Upper lobe of left lung (tissue), 4 donors: ENCODE results near the gene MUS81.

Source experiments
- EP300 ChIP-seq, 4 donors: sonication (generic); formaldehyde crosslinking; IDR thresholded peaks; one replicate each; pipeline ENCODE4 v1.5.1; 2017; ENCODE audit warnings: antibody characterized with exemption in 4 of 4, control low read depth in 2 of 4
- POLR2A ChIP-seq, 4 donors: fragments of 450-650 bp; IDR thresholded peaks; one replicate each; pipeline ENCODE4 v1.5.1; 2016 to 2017; ENCODE audit warnings: antibody characterized with exemption in 4 of 4, mild to moderate bottlenecking in 2 of 4
- TF ChIP-seq, protein P1 (sequence below), 6 experiments: fragments of 450-650 bp in 4 of 6; fragments of 200-600 bp in 2 of 6; sonication (generic) in 2 of 6; IDR thresholded peaks; one replicate each; pipeline ENCODE4 v1.5.1; 2016 to 2019; ENCODE audit warnings: antibody characterized with exemption in 6 of 6

DNA sequence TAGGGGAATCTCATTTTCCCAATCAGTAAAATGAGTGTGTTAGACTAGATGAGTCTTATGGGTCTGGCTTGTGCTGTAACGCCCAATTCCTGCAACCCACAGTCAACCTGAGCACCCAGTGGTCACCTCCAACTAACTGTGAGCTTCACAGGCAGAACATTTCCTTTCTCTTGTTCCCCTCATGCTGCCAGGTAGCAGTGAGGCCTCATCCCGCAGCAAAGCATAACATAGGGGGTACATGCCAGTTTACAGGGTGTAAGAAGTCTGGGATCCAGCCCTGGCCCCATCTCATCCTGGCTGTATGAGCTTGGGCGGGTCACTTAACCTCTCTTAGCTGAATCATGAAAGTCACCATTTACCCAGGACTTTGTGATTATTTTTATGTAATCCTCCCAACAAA is 8.7 kb downstream of the MUS81 start:
- TF ChIP-seq POLR2A (IDR thresholded peaks at IDR 0.05) = no peak
- TF ChIP-seq EP300 (IDR thresholded peaks at IDR 0.05) = no peak
- TF ChIP-seq, protein P1, sequence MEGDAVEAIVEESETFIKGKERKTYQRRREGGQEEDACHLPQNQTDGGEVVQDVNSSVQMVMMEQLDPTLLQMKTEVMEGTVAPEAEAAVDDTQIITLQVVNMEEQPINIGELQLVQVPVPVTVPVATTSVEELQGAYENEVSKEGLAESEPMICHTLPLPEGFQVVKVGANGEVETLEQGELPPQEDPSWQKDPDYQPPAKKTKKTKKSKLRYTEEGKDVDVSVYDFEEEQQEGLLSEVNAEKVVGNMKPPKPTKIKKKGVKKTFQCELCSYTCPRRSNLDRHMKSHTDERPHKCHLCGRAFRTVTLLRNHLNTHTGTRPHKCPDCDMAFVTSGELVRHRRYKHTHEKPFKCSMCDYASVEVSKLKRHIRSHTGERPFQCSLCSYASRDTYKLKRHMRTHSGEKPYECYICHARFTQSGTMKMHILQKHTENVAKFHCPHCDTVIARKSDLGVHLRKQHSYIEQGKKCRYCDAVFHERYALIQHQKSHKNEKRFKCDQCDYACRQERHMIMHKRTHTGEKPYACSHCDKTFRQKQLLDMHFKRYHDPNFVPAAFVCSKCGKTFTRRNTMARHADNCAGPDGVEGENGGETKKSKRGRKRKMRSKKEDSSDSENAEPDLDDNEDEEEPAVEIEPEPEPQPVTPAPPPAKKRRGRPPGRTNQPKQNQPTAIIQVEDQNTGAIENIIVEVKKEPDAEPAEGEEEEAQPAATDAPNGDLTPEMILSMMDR (IDR thresholded peaks at IDR 0.05) = no peak
